Left colon (tissue), 2 donors: ENCODE measurements around the gene ABRACL. TPM values are rescaled to one million over a fixed set of nuclear protein-coding genes. Genes with fewer than 3 reads are reported as not detected.

Experiments used
- ATAC-seq: fragments of 200-7000 bp; cut with Tn5 transposase; one replicate; pipeline ENCODE4 v1.9.1; 2020; ENCODE audit warnings: mild to moderate bottlenecking, moderate library complexity
- DNase-seq, 2 donors: peaks; one replicate each; pipeline ENCODE4 v3.0.0-alpha.2; 2020
- intact Hi-C, 2 donors: fragments of 100-400 bp; cut with DNase I in 1 of 2; cut with micrococcal nuclease in 1 of 2; formaldehyde crosslinking; loops; one replicate each; pipeline versions ENCODE4 v1.11.2 to v1.14.0; 2022; cut with DNase I, micrococcal nuclease
- total RNA-seq, 2 donors: library from RNA; stranded (reverse); fragmentation: NEBNext Ultra II Directional; extraction: Animal tissue kit (Norgen Biotek cat#: 25700); gene quantifications; one replicate each; pipeline ENCODE4 v1.2.1, GENCODE V29; 2021
- donor health status: DM: no; HTN: no; CAD: no.
- donor health status: DM: yes; HTN: yes; CAD: no.

ABRACL gene
- total RNA-seq, 2 donors from 2014 or later, result 110 to 117 TPM

GRCh38 chr6:139091826-139092225, 63.3 kb downstream of the ABRACL start:
- no peak for DNase-seq
- no peak for ATAC-seq
- intact Hi-C loops, result no loop called here

Other genes starting within 250 kb of the ABRACL start
- not detected for gene ECT2L, start 232.7 kb upstream of the ABRACL start, total RNA-seq
- gene REPS1, start 40.5 kb upstream of the ABRACL start, total RNA-seq, result 10 to 100 TPM; 30.2 to 33.2 TPM
- 10 to 100 TPM; 30.3 to 42.1 TPM for gene HECA, start 106.3 kb downstream of the ABRACL start, total RNA-seq